Liver (tissue), 9 donors: ENCODE data around the gene TNNT3. TPM values are rescaled to one million over a fixed set of nuclear protein-coding genes. Genes with fewer than 3 reads are reported as not detected.
A peak's percentile ranks its signal among the peaks of the same experiment; 100 is the strongest.

Experiments used
- DNase-seq: peaks from one replicate; pipeline ENCODE4 v3.0.0-alpha.2; 2017; ENCODE audit warnings: low spot score
- H3K27ac ChIP-seq, 2 donors: one replicate each; pipeline ENCODE4 v1.7.0; 2013; ENCODE audit warnings: inconsistent platforms in 2 of 2, low read length in 2 of 2, control low read depth in 1 of 2, low read depth in 1 of 2, mild to moderate bottlenecking in 1 of 2
- H3K27me3 ChIP-seq, 4 donors: one replicate each; pipeline versions ENCODE4 v1.6.1 to v1.7.0; 2013; ENCODE audit warnings: low read length in 3 of 4, inconsistent platforms in 1 of 4, mild to moderate bottlenecking in 1 of 4, moderate library complexity in 1 of 4; ENCODE audit not compliant: control insufficient read depth in 4 of 4, insufficient read depth in 4 of 4
- H3K36me3 ChIP-seq, 4 donors: one replicate each; pipeline versions ENCODE4 v1.6.1 to v1.7.0; 2013; ENCODE audit warnings: low read length in 3 of 4, mild to moderate bottlenecking in 3 of 4, low read depth in 1 of 4, moderate library complexity in 1 of 4; ENCODE audit not compliant: control insufficient read depth in 4 of 4, insufficient read depth in 3 of 4
- H3K4me1 ChIP-seq, 4 donors: one replicate each; pipeline versions ENCODE4 v1.6.1 to v1.7.0; 2013; ENCODE audit warnings: low read length in 3 of 4, mild to moderate bottlenecking in 3 of 4, moderate library complexity in 1 of 4; ENCODE audit not compliant: control insufficient read depth in 4 of 4, insufficient read depth in 4 of 4
- H3K4me3 ChIP-seq, 3 donors: one replicate each; pipeline versions ENCODE4 v1.6.1 to v1.7.0; 2013; ENCODE audit warnings: low read length in 3 of 3, control low read depth in 1 of 3, low read depth in 1 of 3, mild to moderate bottlenecking in 1 of 3
- H3K9ac ChIP-seq, 2 donors: one replicate each; pipeline ENCODE4 v1.7.0; 2013; ENCODE audit warnings: low read length in 2 of 2, mild to moderate bottlenecking in 2 of 2, moderate library complexity in 2 of 2, control low read depth in 1 of 2, low read depth in 1 of 2
- H3K9me3 ChIP-seq, 4 donors: one replicate each; pipeline versions ENCODE4 v1.6.1 to v1.7.0; 2013; ENCODE audit warnings: low read length in 3 of 4; ENCODE audit not compliant: control insufficient read depth in 4 of 4
- CTCF ChIP-seq: fragments of 150-350 bp; IDR thresholded peaks from 2 replicates; pipeline ENCODE4 v1.5.1; 2017; ENCODE audit warnings: improper control_type of control experiment, low read depth, low read length; ENCODE audit not compliant: missing input control
- FOXA1 ChIP-seq: IDR thresholded peaks from 2 replicates; pipeline ENCODE4 v1.6.1; 2016; ENCODE audit warnings: antibody characterized with exemption
- FOXA2 ChIP-seq: IDR thresholded peaks from 2 replicates; pipeline ENCODE4 v1.6.1; 2016; ENCODE audit warnings: antibody characterized with exemption
- HNF4A ChIP-seq, 2 donors: conservative IDR thresholded peaks; 2 replicates each; pipeline ENCODE4 v1.6.1; 2016; ENCODE audit warnings: antibody characterized with exemption in 2 of 2, mild to moderate bottlenecking in 2 of 2
- JUND ChIP-seq, 2 donors: IDR thresholded peaks; 2 replicates each; pipeline ENCODE4 v1.6.1; 2016; ENCODE audit warnings: antibody characterized with exemption in 2 of 2
- MAX ChIP-seq: IDR thresholded peaks from 2 replicates; pipeline ENCODE4 v1.6.1; 2016; ENCODE audit warnings: antibody characterized with exemption
- RAD21 ChIP-seq, 2 donors: IDR thresholded peaks; 2 replicates each; pipeline ENCODE4 v1.6.1; 2016; ENCODE audit warnings: antibody characterized with exemption in 2 of 2, mild to moderate bottlenecking in 2 of 2
- REST ChIP-seq: IDR thresholded peaks from 2 replicates; pipeline ENCODE4 v1.6.1; 2016; ENCODE audit warnings: antibody characterized with exemption, mild to moderate bottlenecking
- RXRA ChIP-seq, 2 donors: IDR thresholded peaks; 2 replicates each; pipeline ENCODE4 v1.6.1; 2017 to 2018; ENCODE audit warnings: antibody characterized with exemption in 2 of 2, mild to moderate bottlenecking in 1 of 2
- SP1 ChIP-seq: IDR thresholded peaks from 2 replicates; pipeline ENCODE4 v1.6.1; 2018; ENCODE audit warnings: antibody characterized with exemption, mild to moderate bottlenecking
- TAF1 ChIP-seq: conservative IDR thresholded peaks from 2 replicates; pipeline ENCODE4 v1.6.1; 2016; ENCODE audit warnings: antibody characterized with exemption, mild to moderate bottlenecking
- YY1 ChIP-seq: IDR thresholded peaks from 2 replicates; pipeline ENCODE4 v1.6.1; 2016; ENCODE audit warnings: antibody characterized with exemption, mild to moderate bottlenecking
- ZBTB33 ChIP-seq: IDR thresholded peaks from 2 replicates; pipeline ENCODE4 v1.6.1; 2016; ENCODE audit warnings: antibody characterized with exemption
- WGBS: extraction: QIAGEN DNeasy Blood & Tissue Kit; methylation state at CpG from one replicate; pipeline ENCODE4 v1.1.7; 2013; 5-methylcytosine and 5-hydroxymethylcytosine counted together
- polyA plus RNA-seq, 2 donors: library from polyadenylated mRNA; stranded (reverse) in 1 of 2; unstranded in 1 of 2; fragments of 200-250 nt in 1 of 2; fragments of >200 nt in 1 of 2; fragmentation: Nextera tagmentation in 1 of 2; extraction: Ambion mirVana in 1 of 2; gene quantifications; one replicate each; pipeline versions ENCODE4 v1.2.1 to v1.2.3, GENCODE V29; 2013 to 2015
- total RNA-seq, 2 donors: library from RNA; depleted of rRNA; stranded (reverse); fragments of >200 nt; gene quantifications; one replicate each; pipeline ENCODE4 v1.2.3, GENCODE V29; 2014
- donor health status: healthy.
- donor health status: healthy.
- donor health status: healthy.
- donor health status: healthy.
- donor health status: healthy.

The TNNT3 gene
- total and polyA plus RNA-seq, 4 donors, result 0.06 to 0.14 TPM; not detected in 2

GRCh38 chr11:1896468-1896867 lies 23.0 kb upstream of the TNNT3 start:
- Histone ChIP-seq H3K27me3 (no peaks in the 10 kb centered on the region), H3K4me1 (peaks cover 0 to 9% (median 5%) of the 10 kb centered on the region in 4 donors), H3K4me3 (no peak overlapping the region), H3K27ac (no peak overlapping the region), H3K9ac (no peak overlapping the region), H3K9me3 (no peaks in the 10 kb centered on the region), H3K36me3 (no peaks in the 10 kb centered on the region)
- no peak for TF ChIP-seq MAX
- no peak for TF ChIP-seq RXRA (IDR thresholded peaks at IDR 0.05)
- TF ChIP-seq FOXA1, result no peak
- TF ChIP-seq FOXA2, result no peak
- no peak for TF ChIP-seq SP1
- TF ChIP-seq CTCF, result no peak
- TF ChIP-seq YY1, result no peak
- WGBS, result 72% methylated on average over 10 of the region's 10 CpGs
- no peak for DNase-seq

GRCh38 chr11:1896923-1897322 lies 22.6 kb upstream of the TNNT3 start:
- H3K4me1 ChIP-seq, result peaks cover 0 to 9% (median 5%) of the 10 kb centered on the region in 4 donors
- WGBS, result 80% methylated on average over 12 of the region's 12 CpGs
- no peak overlapping the region for H3K4me3 ChIP-seq
- no peaks in the 10 kb centered on the region for H3K27me3 ChIP-seq
- TF ChIP-seq ZBTB33 (no peak), REST (no peak)
- no peak for DNase-seq
- no peaks in the 10 kb centered on the region for H3K36me3 ChIP-seq
- no peak overlapping the region for H3K9ac ChIP-seq
- no peak overlapping the region for H3K27ac ChIP-seq
- no peaks in the 10 kb centered on the region for H3K9me3 ChIP-seq

- DNase-seq, result no peak
- H3K9me3 ChIP-seq, result no peaks in the 10 kb centered on the region
- H3K27ac ChIP-seq, result no peak overlapping the region
- WGBS, result 39% methylated on average over 4 of the region's 4 CpGs
- H3K9ac ChIP-seq, result no peak overlapping the region
- peaks cover 0 to 11% (median 6%) of the 10 kb centered on the region in 4 donors for H3K4me1 ChIP-seq
- no peaks in the 10 kb centered on the region for H3K27me3 ChIP-seq
- H3K4me3 ChIP-seq, result no peak overlapping the region
- no peaks in the 10 kb centered on the region for H3K36me3 ChIP-seq
- TF ChIP-seq REST, result no peak
- no peak for TF ChIP-seq CTCF
- no peak for TF ChIP-seq TAF1
- TF ChIP-seq RXRA (IDR thresholded peaks at IDR 0.05), result peak in 1 of 2 donors; percentile 27
- TF ChIP-seq SP1, result peak; percentile 71
- TF ChIP-seq FOXA2, result no peak
- TF ChIP-seq JUND (IDR thresholded peaks at IDR 0.05), result peak in 1 of 2 donors; percentile 14
- TF ChIP-seq HNF4A (conservative IDR thresholded peaks at IDR 0.05), result peak; percentile 91 to 96
- TF ChIP-seq FOXA1, result no peak
- no peak for TF ChIP-seq YY1
- TF ChIP-seq RAD21 (IDR thresholded peaks at IDR 0.05), result peak; percentile 5
These were observed 20.4 kb upstream of the TNNT3 start for GRCh38 chr11:1899090-1899489.
